NCI-H1930 (cell line): ENCODE data around the gene SH3D19.
"Not testable (repeated sequence)": the region's sequence is repeated elsewhere in the genome, so short reads cannot be mapped to it uniquely, and the experiment has no call there.

ENCODE experiments used
- DNase-seq, 2 experiments: peaks; one replicate each; lab custom pipeline; 2025; lab: John Stamatoyannopoulos, UW

Gene SH3D19

GRCh38 chr4:151150821-151151580 lies 174.4 kb downstream of the SH3D19 start:
- no peak for DNase-seq

- DNase-seq: no peak
Observed at GRCh38 chr4:151148261-151148660, 177.1 kb downstream of the SH3D19 start.

- no peak for DNase-seq
Observed at GRCh38 chr4:151147000-151147399, 178.4 kb downstream of the SH3D19 start.

DNA sequence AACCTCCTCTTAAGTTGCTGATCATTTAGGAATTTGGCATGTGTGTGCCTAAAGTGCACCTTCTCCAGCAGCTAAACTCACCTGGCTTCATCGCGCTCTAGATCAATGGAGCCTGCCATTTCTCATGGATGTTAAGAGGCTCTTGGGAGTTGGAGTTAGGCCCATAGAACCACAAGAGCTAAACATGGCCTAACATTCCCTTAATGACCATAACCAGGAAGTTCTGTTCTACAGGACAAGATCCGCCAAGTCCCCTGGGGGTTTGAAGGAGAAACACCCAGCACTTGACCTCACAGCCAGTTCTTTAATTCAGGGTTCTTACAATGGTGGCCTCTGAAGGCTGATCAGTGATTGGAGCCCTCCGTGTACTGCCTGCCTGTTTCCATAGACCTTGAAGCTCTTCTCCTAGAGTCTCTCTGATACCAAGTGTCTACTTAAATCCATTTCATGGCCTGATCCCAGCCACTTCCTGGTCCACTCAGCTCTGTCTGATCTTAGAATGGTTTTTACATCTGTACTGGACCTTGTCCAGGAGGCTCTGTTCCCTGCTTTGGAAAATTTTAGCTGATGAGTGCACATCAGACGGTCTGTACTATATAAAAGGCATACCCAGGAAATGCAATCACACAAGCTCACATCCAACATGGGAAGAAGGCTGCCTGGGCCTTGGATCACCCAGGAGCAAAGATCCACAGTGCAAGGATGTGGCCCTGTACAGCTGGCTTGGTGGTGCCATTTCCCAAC lies 180.9 kb downstream of the SH3D19 start:
- DNase-seq: no peak

DNA sequence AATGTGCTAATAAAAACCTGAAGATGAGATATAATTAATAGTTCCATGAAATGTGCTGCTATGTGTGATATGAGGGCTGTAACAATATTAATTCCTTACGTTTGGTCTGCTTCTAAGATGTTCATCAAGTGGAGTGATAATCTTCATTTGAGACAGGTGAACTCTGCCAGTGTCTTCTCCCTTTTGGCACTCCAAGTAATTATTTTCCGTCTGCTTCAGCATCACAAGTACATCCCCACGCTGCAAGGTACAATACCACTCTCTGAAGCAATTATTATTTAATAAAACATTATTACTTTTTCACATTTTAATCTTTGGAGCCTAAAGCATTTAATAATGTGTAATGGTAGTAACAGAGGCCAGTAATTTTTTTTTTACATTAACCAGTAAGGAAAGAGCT lies 181.6 kb downstream of the SH3D19 start:
- DNase-seq: no peak

- no peak for DNase-seq
Observed at GRCh38 chr4:151143162-151143561, 182.2 kb downstream of the SH3D19 start.

DNA sequence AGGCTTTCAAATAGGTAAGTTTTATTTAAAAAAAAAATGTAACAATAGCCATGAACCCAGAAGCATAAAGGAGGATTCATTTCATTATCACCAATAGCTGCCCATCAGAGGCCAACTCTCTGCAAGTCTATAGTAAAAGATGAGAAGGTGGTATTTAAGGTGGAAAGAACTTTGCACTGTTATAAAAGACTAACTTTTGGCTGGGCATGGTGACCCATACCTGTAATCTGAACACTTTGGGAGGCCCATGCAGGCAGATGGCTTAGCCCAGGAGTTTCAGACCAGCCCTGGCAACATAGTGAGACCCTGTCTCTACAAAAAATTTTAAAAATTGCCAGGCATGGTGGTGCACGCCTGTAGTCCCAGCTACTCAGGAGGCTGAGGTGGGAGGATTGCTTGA lies 182.6 kb downstream of the SH3D19 start:
- no peak for DNase-seq

GRCh38 chr4:151139814-151140213 lies 185.6 kb downstream of the SH3D19 start:
- no peak for DNase-seq

DNA sequence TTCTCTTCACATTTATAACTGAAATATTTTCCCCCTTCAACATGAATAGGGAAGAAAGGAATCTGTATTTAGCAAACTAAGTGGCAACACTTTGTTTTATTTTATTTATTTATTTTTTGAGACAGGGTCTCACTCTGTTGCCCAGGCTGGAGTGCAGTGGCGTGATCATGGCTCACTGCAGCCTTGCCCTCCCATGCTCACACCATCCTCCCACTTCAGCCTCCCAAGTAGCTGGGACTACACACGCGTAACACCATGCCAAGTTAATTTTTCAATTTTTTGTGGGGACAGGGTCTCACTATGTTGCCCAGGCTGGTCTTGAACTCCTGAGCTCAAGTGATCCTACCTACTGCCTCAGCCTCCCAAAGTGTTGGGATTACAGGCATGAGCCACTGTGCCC lies 189.4 kb downstream of the SH3D19 start:
- not testable (repeated sequence) for DNase-seq

GRCh38 chr4:151133311-151133710 lies 192.1 kb downstream of the SH3D19 start:
- DNase-seq: no peak

- DNase-seq: no peak
Observed at GRCh38 chr4:151129796-151130195, 195.6 kb downstream of the SH3D19 start.

DNA sequence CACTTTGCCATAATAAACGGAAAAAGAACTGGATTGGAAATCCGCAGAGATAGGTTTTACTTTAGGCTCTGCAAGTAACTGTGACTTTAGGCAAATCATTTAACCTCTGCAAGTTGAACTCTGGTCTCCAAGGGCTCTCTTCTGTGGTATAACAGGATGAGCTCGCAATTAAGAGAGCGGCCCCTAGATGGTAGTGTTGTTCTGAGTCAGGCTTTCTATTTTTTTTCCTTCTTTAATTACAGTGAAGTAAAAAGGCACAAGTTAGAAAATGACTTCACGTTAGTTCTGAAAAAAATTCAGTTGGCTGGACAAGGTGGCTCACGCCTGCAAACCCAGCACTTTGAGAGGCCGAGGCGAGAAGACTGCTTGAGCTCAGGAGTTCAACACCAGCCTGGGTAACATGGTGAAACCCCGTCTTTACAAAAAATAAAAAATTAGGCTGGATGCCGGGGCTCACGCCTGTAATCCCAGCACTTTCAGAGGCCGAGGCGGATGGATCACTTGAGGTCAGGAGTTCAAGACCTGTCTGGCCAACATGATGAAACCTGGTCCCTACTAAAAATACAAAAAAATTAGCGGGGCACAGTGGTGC lies 207.9 kb downstream of the SH3D19 start:
- DNase-seq: peak in 1 of 2 experiments; percentile 32

- DNase-seq: no peak
Observed at GRCh38 chr4:151114986-151115385, 210.4 kb downstream of the SH3D19 start.

- no peak for DNase-seq
Observed at GRCh38 chr4:151114338-151114737, 211.1 kb downstream of the SH3D19 start.

GRCh38 chr4:151110236-151110635 lies 215.2 kb downstream of the SH3D19 start:
- no peak for DNase-seq

GRCh38 chr4:151107063-151107462 lies 218.3 kb downstream of the SH3D19 start:
- no peak for DNase-seq

- no peak for DNase-seq
Observed at GRCh38 chr4:151105454-151106032, 219.9 kb downstream of the SH3D19 start.

DNA sequence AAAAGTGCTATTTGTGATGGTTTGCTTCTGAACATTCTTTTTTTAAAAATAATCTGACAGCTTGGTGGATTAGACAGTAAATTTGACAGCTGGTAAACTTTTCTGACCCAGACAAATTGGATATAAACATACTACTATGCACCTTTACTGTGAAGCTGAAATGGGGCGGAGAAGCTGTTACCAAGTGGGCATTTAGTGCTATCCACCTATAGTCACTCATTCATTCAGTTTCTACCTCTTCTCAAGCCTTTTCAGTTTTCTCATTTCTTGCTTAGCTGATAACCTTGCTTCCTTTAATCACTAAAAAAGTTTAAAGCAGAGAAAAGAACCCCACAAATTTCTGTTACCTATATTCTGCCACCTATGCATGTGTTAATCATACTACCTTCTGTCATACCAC lies 220.8 kb downstream of the SH3D19 start:
- no peak for DNase-seq

DNA sequence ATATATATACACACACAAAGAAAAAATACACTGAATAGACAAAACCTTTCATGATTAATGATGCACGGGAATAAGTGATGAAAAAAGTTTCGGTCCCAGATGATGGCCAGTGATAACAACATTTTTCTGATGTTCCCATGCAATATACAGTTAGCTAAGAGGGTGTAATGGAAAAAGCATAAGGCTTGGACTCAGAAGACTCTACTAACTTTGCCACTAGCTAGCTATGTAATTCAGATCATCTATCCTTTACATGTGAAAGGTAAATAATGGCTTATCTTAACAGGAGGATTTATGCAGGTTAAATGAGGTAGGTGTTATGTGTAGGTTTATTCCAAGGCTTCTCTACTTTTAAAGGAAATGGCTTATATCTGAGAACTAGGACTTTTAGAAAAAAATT lies 221.6 kb downstream of the SH3D19 start:
- no peak for DNase-seq

GRCh38 chr4:151100531-151100930 lies 224.9 kb downstream of the SH3D19 start:
- DNase-seq: no peak

GRCh38 chr4:151099976-151100417 lies 225.4 kb downstream of the SH3D19 start:
- DNase-seq: no peak

DNA sequence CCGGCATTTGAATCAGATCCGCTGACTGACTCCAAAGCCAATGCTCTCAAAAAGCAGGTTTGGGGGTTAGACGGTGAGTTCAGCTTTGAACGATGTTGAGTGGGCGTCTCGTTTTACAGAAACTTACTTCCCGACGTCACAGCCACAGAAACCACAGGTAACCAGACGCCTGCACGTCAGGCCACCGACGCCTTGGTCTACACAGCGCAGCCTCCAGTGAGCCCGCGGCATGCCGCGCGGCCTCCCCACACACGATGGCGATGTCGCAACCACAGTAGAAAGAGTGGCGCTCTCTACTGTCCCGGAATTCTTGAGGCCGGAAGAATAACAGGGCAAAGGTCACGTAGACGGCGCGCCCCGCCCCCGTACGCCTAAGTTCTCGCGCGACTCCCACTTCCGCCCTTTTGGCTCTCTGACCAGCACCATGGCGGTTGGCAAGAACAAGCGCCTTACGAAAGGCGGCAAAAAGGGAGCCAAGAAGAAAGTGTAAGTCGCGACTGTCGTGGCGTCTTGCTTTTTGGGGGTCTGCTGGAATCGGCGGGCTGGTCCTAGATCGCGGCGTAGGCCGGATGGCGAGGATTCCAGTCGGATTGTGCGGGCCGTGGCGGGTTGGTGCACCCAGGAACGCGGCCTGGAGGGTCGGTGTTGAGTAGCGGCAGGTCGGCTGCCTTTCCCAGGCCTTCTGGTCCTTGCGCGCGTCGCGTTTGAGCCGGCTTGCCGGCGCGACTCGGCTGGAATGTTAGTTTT lies 226.0 kb downstream of the SH3D19 start, which contains the start of gene RPS3A:
TSS of gene RPS3A (plus strand) at position 400 of the 747 bp plus-strand sequence. CDS start at position 425, 25 bp downstream.
- peak; percentile 91 to 98 for DNase-seq
